Nephron (organoid): ENCODE measurements around the gene TULP4.
A peak's percentile ranks its signal among the peaks of the same experiment; 100 is the strongest.

Experiments
- H3K27ac Mint-ChIP-seq, 3 experiments: 2 replicates each; pipeline ENCODE4 v1.8.0; 2020; ENCODE audit warnings: mixed read lengths in 3 of 3, mild to moderate bottlenecking in 2 of 3, moderate library complexity in 1 of 3
- H3K27me3 Mint-ChIP-seq: 2 replicates; pipeline ENCODE4 v1.8.0; 2021; ENCODE audit warnings: low read depth, mild to moderate bottlenecking, moderate library complexity, mixed read lengths
- H3K36me3 Mint-ChIP-seq: 2 replicates; pipeline ENCODE4 v1.8.0; 2020; ENCODE audit warnings: low read depth, mixed read lengths
- H3K4me1 Mint-ChIP-seq: 2 replicates; pipeline ENCODE4 v1.8.0; 2020; ENCODE audit warnings: mixed read lengths
- H3K4me3 Mint-ChIP-seq, 3 experiments: 2 replicates each; pipeline ENCODE4 v1.8.0; 2020; ENCODE audit warnings: mild to moderate bottlenecking in 3 of 3, mixed read lengths in 3 of 3, moderate library complexity in 2 of 3
- H3K9me3 Mint-ChIP-seq: 2 replicates; pipeline ENCODE4 v1.8.0; 2020; ENCODE audit warnings: mixed read lengths
- TF ChIP-seq, protein P1 (sequence below), 3 experiments: fragments of 200-600 bp; sonication (generic); IDR thresholded peaks; one replicate each; pipeline ENCODE4 v1.5.0; 2021; ENCODE audit warnings: antibody characterized with exemption in 3 of 3; ENCODE audit not compliant: unreplicated experiment in 3 of 3

Gene TULP4

DNA sequence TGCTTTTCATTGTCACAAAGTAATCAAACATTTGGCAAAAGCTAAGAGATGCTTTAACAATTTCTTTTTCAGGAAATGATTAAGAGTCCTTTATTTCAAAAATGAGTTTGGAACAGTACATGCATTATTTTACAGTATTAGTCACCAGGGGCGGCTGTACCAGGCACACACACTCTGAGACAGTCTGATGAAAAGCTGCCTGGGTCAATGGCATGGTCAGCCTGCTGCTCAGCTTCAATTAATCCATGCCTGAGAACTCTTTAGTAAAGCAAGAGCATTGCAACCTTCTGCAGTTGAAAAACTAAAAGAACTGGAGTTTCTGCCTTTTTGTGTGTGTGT lies 105.5 kb downstream of the TULP4 start:
- Mint-ChIP-seq H3K27ac (peak overlapping the region in 1 of 3 experiments; percentile 61), H3K9me3 (peaks cover 22% of the 10 kb centered on the region)

DNA sequence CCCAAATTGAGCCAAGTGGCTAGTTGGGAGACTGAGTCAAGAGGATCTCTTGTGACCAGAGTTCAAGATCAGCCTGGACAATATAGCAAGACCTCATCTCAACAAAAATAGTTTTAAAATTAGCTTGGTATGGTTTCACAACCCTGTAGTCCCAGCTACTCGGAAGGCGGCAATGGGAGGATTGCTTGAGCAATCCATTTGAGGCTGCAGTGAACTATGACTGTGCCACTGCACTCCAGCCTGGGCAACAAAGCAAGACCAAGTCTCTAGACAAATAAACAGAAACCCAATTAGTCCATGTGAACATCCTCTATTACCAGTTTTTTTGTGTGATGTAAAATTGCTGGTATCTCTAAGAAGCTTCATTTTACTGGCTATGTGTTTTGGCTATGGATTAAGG lies 106.2 kb downstream of the TULP4 start:
- Mint-ChIP-seq H3K9me3 (peaks cover 26% of the 10 kb centered on the region), H3K4me3 (no peak overlapping the region), H3K4me1 (no peaks in the 10 kb centered on the region), H3K27me3 (no peaks in the 10 kb centered on the region), H3K27ac (no peak overlapping the region), H3K36me3 (peaks cover 80% of the 10 kb centered on the region)
- TF ChIP-seq, protein P1, sequence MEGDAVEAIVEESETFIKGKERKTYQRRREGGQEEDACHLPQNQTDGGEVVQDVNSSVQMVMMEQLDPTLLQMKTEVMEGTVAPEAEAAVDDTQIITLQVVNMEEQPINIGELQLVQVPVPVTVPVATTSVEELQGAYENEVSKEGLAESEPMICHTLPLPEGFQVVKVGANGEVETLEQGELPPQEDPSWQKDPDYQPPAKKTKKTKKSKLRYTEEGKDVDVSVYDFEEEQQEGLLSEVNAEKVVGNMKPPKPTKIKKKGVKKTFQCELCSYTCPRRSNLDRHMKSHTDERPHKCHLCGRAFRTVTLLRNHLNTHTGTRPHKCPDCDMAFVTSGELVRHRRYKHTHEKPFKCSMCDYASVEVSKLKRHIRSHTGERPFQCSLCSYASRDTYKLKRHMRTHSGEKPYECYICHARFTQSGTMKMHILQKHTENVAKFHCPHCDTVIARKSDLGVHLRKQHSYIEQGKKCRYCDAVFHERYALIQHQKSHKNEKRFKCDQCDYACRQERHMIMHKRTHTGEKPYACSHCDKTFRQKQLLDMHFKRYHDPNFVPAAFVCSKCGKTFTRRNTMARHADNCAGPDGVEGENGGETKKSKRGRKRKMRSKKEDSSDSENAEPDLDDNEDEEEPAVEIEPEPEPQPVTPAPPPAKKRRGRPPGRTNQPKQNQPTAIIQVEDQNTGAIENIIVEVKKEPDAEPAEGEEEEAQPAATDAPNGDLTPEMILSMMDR (IDR thresholded peaks at IDR 0.05; ENCODE audit: unreplicated experiment in 3 of 3): no peak

More for the DNA sequence above, 105.5 kb downstream of the TULP4 start:
- TF ChIP-seq, protein P1 (IDR thresholded peaks at IDR 0.05; ENCODE audit: unreplicated experiment in 3 of 3): no peak
- H3K27me3 Mint-ChIP-seq: no peaks in the 10 kb centered on the region
- H3K36me3 Mint-ChIP-seq: peaks cover 80% of the 10 kb centered on the region
- peaks cover 3% of the 10 kb centered on the region for H3K4me1 Mint-ChIP-seq
- no peak overlapping the region for H3K4me3 Mint-ChIP-seq

DNA sequence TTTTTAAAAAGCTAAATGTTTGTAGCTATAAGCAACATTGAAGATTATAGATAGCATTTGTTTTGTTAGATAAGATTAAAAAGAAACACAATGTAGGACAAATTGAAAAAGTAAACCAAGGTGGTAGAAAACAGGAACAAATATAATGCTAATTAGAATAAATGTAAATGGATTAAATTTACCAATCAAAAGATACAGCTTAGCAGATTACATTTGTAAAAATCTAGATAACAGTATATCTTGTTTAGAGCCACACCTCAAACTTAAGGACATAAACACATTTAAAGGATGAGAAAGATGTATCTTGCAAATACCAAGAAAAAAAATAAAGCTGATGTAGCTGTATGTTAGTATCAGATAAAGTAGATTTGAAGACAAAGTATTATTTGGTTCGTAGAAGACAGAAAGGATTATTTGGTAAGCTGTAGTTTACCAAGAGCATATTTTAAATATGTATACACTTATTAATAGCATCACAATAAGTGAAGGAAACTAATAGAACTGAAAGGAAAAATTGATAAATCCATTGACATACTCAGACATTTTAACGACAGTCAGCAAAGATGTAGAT lies 107.2 kb downstream of the TULP4 start:
- H3K27ac Mint-ChIP-seq: no peak overlapping the region
- TF ChIP-seq, protein P1 (IDR thresholded peaks at IDR 0.05; ENCODE audit: unreplicated experiment in 3 of 3): no peak
- H3K27me3 Mint-ChIP-seq: no peaks in the 10 kb centered on the region
- peaks cover 76% of the 10 kb centered on the region for H3K36me3 Mint-ChIP-seq
- H3K4me1 Mint-ChIP-seq: no peaks in the 10 kb centered on the region
- peaks cover 28% of the 10 kb centered on the region for H3K9me3 Mint-ChIP-seq
- H3K4me3 Mint-ChIP-seq: no peak overlapping the region

DNA sequence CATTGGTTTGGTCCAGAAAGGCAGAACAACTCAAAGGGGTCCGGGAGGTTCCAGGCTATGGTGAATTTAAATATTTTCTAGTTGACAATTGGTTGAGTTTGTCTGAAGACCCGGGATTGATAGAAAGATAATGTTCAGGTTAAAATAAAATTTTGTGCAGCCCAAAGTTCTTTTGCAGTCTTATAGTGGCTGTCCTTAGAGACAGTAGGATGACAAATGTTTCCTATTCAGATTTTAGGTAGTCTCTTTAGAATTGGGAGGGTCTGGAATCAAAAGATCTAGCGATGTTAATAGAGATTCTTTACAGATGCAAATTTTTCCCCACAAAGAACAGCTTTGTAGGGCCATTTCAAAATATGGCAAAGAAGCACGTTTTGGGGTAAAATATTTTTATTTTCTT lies 109.1 kb downstream of the TULP4 start:
- H3K4me1 Mint-ChIP-seq: no peaks in the 10 kb centered on the region
- H3K9me3 Mint-ChIP-seq: peaks cover 37% of the 10 kb centered on the region
- H3K4me3 Mint-ChIP-seq: no peak overlapping the region

DNA sequence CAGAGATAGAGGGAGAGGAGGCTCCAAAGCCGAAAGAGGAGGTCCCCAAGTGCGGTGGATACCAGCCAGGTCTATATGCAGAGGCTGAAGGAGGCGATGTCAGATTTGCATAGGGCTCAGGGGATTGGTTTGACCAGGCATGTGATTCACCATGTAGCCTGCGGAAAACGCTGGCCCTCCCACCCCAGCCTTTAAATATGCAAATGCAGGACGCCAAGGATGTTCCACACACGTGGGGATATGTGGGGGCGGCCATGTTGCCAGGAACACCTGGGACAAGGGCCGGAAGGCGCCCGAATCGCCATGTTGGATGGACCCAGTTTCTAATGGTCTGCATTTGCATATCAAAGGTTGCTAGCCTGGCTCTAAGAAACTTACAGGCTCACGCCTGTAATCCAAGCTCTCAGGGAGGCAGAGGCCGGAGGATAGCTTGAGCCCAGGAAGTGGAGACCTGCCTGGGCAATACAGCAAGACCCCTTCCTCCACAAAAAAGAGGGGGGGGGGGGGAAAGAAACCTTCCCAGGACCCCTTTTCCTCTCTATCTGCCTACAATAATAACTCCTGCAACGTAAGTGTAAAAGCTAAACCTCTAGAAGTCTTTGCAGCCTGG lies 110.5 kb downstream of the TULP4 start:
- Mint-ChIP-seq H3K4me3 (no peak overlapping the region), H3K9me3 (peaks cover 40% of the 10 kb centered on the region), H3K4me1 (no peaks in the 10 kb centered on the region), H3K27ac (no peak overlapping the region), H3K36me3 (peaks cover 71% of the 10 kb centered on the region), H3K27me3 (no peaks in the 10 kb centered on the region)
- TF ChIP-seq, protein P1 (IDR thresholded peaks at IDR 0.05; ENCODE audit: unreplicated experiment in 3 of 3): no peak

More for the DNA sequence above, 109.1 kb downstream of the TULP4 start:
- Mint-ChIP-seq H3K36me3 (peaks cover 75% of the 10 kb centered on the region), H3K27me3 (no peaks in the 10 kb centered on the region), H3K27ac (no peak overlapping the region)
- TF ChIP-seq, protein P1 (IDR thresholded peaks at IDR 0.05; ENCODE audit: unreplicated experiment in 3 of 3): no peak

DNA sequence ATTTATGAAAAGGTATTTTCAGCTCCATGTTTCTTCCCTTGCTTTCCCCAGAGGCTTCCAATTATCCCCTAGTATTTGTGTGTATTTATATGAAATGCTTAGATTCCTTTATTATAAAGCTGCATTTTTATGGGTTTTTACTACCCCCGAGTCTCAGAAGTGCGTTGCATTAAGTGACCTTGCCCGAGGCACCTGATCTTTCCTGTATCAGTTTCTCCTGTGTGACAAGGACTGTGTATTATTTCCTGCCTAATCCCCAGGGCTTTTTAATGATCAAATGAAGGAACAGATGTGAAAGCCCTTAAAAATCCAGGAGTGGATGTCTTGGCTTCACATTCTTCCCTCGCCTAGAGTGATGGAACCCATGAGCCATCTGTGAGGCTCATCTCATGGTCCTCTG lies 118.8 kb downstream of the TULP4 start:
- TF ChIP-seq, protein P1 (IDR thresholded peaks at IDR 0.05; ENCODE audit: unreplicated experiment in 3 of 3): no peak
- Mint-ChIP-seq H3K4me1 (no peaks in the 10 kb centered on the region), H3K4me3 (no peak overlapping the region), H3K27ac (no peak overlapping the region), H3K27me3 (no peaks in the 10 kb centered on the region), H3K36me3 (peaks cover 53% of the 10 kb centered on the region), H3K9me3 (peaks cover 10% of the 10 kb centered on the region)
